H1 (cell line): ENCODE measurements around the gene PLA2G15. TPM values are rescaled to one million over a fixed set of nuclear protein-coding genes. Genes with fewer than 3 reads are reported as not detected.

Experiments used
- CTCF ChIA-PET: fragments of 300-600 bp; sonication (Branson Sonifier 250); formaldehyde crosslinking; loops from one replicate; lab custom pipeline; 2021; ENCODE audit not compliant: partially characterized antibody; lab: Charles Lee
- POLR2A ChIA-PET: fragments of 300-600 bp; sonication (Branson Sonifier 250); formaldehyde crosslinking; loops from one replicate; lab custom pipeline; 2021; ENCODE audit warnings: inconsistent platforms; ENCODE audit not compliant: partially characterized antibody; lab: Charles Lee
- DNase-seq, 2 experiments: peaks; one replicate each; pipeline versions ENCODE4 v3.0.0 to v3.0.0-alpha.2; 2010 to 2022; ENCODE audit warnings: low spot score in 2 of 2, low read depth in 1 of 2, mixed read lengths in 1 of 2
- FAIRE-seq: peaks from 2 replicates; lab custom pipeline; 2011; peaks lifted over from hg19 to GRCh38; lab: Jason Lieb, UNC
- H2AFZ ChIP-seq: 2 replicates; pipeline ENCODE4 v1.8.1; 2012; ENCODE audit warnings: low read length, inconsistent platforms
- H2AK5ac ChIP-seq: 2 replicates; pipeline ENCODE4 v1.6.1; 2013; ENCODE audit warnings: low read depth, low read length
- H2BK120ac ChIP-seq: replicated peaks from 2 replicates; pipeline ENCODE3; 2013; ENCODE audit warnings: low read depth, low read length, inconsistent platforms
- H2BK12ac ChIP-seq: 2 replicates; pipeline ENCODE4 v1.6.1; 2013; ENCODE audit warnings: low read depth, low read length
- H2BK15ac ChIP-seq: 2 replicates; pipeline ENCODE4 v1.6.1; 2013; ENCODE audit warnings: low read length
- H2BK20ac ChIP-seq: 2 replicates; pipeline ENCODE4 v1.6.1; 2013; ENCODE audit warnings: low read length
- H2BK5ac ChIP-seq: 2 replicates; pipeline ENCODE4 v1.6.1; 2013; ENCODE audit warnings: low read depth, low read length
- H3K14ac ChIP-seq: 2 replicates; pipeline ENCODE4 v1.6.1; 2013; ENCODE audit warnings: inconsistent platforms; ENCODE audit not compliant: insufficient read length
- H3K18ac ChIP-seq: 2 replicates; pipeline ENCODE4 v1.6.1; 2013; ENCODE audit warnings: low read length; ENCODE audit errors: extremely low read depth
- H3K23ac ChIP-seq: 2 replicates; pipeline ENCODE4 v1.6.1; 2013; ENCODE audit warnings: inconsistent platforms; ENCODE audit not compliant: insufficient read length
- H3K23me2 ChIP-seq: 2 replicates; pipeline ENCODE4 v1.6.1; 2013; ENCODE audit warnings: low read depth, low read length
- H3K27ac ChIP-seq: 2 replicates; pipeline ENCODE4 v1.6.1; 2011; ENCODE audit warnings: low read depth, low read length, inconsistent platforms
- H3K27me3 ChIP-seq, 4 experiments: replicated peaks in 1 of 4; 1 replicate in 1 of 4; 2 replicates in 3 of 4; pipeline versions ENCODE4 v1.6.1 to v1.8.1; 2011 to 2013; ENCODE audit warnings: low read length in 3 of 4, mild to moderate bottlenecking in 3 of 4, inconsistent platforms in 2 of 4, mixed read lengths in 2 of 4, moderate library complexity in 1 of 4; ENCODE audit not compliant: control insufficient read depth in 3 of 4, insufficient read depth in 3 of 4; ENCODE audit errors: extremely low read depth in 1 of 4
- H3K36me3 ChIP-seq, 4 experiments: 2 replicates each; pipeline versions ENCODE4 v1.6.1 to v1.8.1; 2011 to 2013; ENCODE audit warnings: mild to moderate bottlenecking in 4 of 4, low read length in 3 of 4, moderate library complexity in 2 of 4, control low read depth in 1 of 4, inconsistent platforms in 1 of 4; ENCODE audit not compliant: insufficient read depth in 4 of 4, control insufficient read depth in 2 of 4
- H3K4ac ChIP-seq: replicated peaks from 2 replicates; pipeline ENCODE3; 2013; ENCODE audit warnings: low read length, low read depth, mixed read lengths, inconsistent platforms; ENCODE audit not compliant: insufficient read length
- H3K4me1 ChIP-seq, 4 experiments: replicated peaks in 1 of 4; 1 replicate in 1 of 4; 2 replicates in 3 of 4; pipeline versions ENCODE4 v1.6.1 to v1.8.1; 2011 to 2013; ENCODE audit warnings: low read length in 3 of 4, inconsistent platforms in 2 of 4, mixed read lengths in 1 of 4; ENCODE audit not compliant: insufficient read depth in 4 of 4, control insufficient read depth in 3 of 4
- H3K4me2 ChIP-seq, 2 experiments: 2 replicates each; pipeline versions ENCODE4 v1.6.1 to v1.8.1; 2011 to 2013; ENCODE audit warnings: low read depth in 2 of 2, low read length in 2 of 2, control low read depth in 1 of 2, inconsistent platforms in 1 of 2, mild to moderate bottlenecking in 1 of 2; ENCODE audit not compliant: insufficient read depth in 1 of 2
- H3K4me3 ChIP-seq, 4 experiments: fragments of 200-600, 300-600 bp in 1 of 4; sonication (generic), shearing (Covaris generic), sonication (Bioruptor Twin) in 1 of 4; 2 replicates each; pipeline versions ENCODE4 v1.5.1 to v1.8.1; 2011 to 2016; ENCODE audit warnings: low read length in 4 of 4, low read depth in 3 of 4, control low read depth in 2 of 4, inconsistent platforms in 2 of 4, mild to moderate bottlenecking in 2 of 4, mixed read lengths in 1 of 4, moderate library complexity in 1 of 4; ENCODE audit not compliant: insufficient read depth in 2 of 4; ENCODE audit errors: extremely low read depth in 1 of 4
- H3K56ac ChIP-seq: replicated peaks from 2 replicates; pipeline ENCODE3; 2013; ENCODE audit warnings: low read depth, mild to moderate bottlenecking, mixed read lengths, low read length, inconsistent platforms; ENCODE audit not compliant: insufficient read length
- H3K79me1 ChIP-seq: 2 replicates; pipeline ENCODE4 v1.6.1; 2013; ENCODE audit warnings: low read depth, low read length, control low read depth
- H3K79me2 ChIP-seq, 2 experiments: 2 replicates each; pipeline versions ENCODE4 v1.6.1 to v1.8.1; 2012 to 2013; ENCODE audit warnings: low read length in 2 of 2, mild to moderate bottlenecking in 2 of 2, inconsistent platforms in 1 of 2; ENCODE audit not compliant: insufficient read depth in 2 of 2, control insufficient read depth in 1 of 2
- H3K9ac ChIP-seq, 4 experiments: replicated peaks in 1 of 4; 1 replicate in 1 of 4; 2 replicates in 3 of 4; pipeline versions ENCODE4 v1.6.1 to v1.8.1; 2011 to 2013; ENCODE audit warnings: low read depth in 3 of 4, low read length in 3 of 4, control low read depth in 2 of 4, mild to moderate bottlenecking in 2 of 4, moderate library complexity in 2 of 4, inconsistent platforms in 1 of 4; ENCODE audit errors: extremely low read depth in 1 of 4
- H3K9me3 ChIP-seq, 2 experiments: 2 replicates each; pipeline versions ENCODE4 v1.6.1 to v1.8.1; 2012 to 2013; ENCODE audit warnings: mild to moderate bottlenecking in 2 of 2, moderate library complexity in 2 of 2, control low read depth in 1 of 2, inconsistent platforms in 1 of 2, low read depth in 1 of 2, low read length in 1 of 2, mixed read lengths in 1 of 2; ENCODE audit not compliant: insufficient read depth in 2 of 2
- H4K20me1 ChIP-seq, 2 experiments: replicated peaks in 1 of 2; 2 replicates each; pipeline versions ENCODE3 to v1.8.1; 2011 to 2013; ENCODE audit warnings: inconsistent platforms in 2 of 2, low read length in 2 of 2, mild to moderate bottlenecking in 1 of 2; ENCODE audit not compliant: insufficient read depth in 2 of 2, control insufficient read depth in 1 of 2
- H4K5ac ChIP-seq: 2 replicates; pipeline ENCODE4 v1.6.1; 2013; ENCODE audit warnings: low read length, low read depth, mixed read lengths, inconsistent platforms; ENCODE audit not compliant: insufficient read length
- H4K8ac ChIP-seq: 2 replicates; pipeline ENCODE4 v1.8.0; 2013; ENCODE audit warnings: mild to moderate bottlenecking, moderate library complexity, low read length, inconsistent platforms; ENCODE audit not compliant: insufficient read depth; ENCODE audit errors: extremely low read depth
- H4K91ac ChIP-seq: replicated peaks from 2 replicates; pipeline ENCODE3; 2013; ENCODE audit warnings: low read length, mixed read lengths, inconsistent platforms; ENCODE audit not compliant: insufficient read length
- CEBPB ChIP-seq: IDR thresholded peaks from 2 replicates; pipeline ENCODE4 v1.6.1; 2012; ENCODE audit warnings: low read depth, low read length
- GTF2F1 ChIP-seq: IDR thresholded peaks from 2 replicates; pipeline ENCODE4 v1.6.1; 2012; ENCODE audit warnings: low read depth, low read length, improper control_type of control experiment, borderline replicate concordance
- KDM1A ChIP-seq: fragments of 200-600, 300-600 bp; sonication (generic); IDR thresholded peaks from 2 replicates; pipeline ENCODE4 v1.7.1; 2016; ENCODE audit warnings: mild to moderate bottlenecking, low read length, borderline replicate concordance
- MAFK ChIP-seq: IDR thresholded peaks from 2 replicates; pipeline ENCODE4 v1.6.1; 2012; ENCODE audit warnings: low read depth, mild to moderate bottlenecking, improper control_type of control experiment, low read length
- WGBS, 2 experiments: shearing (Covaris generic) in 1 of 2; methylation state at CpG; one replicate each; pipeline versions ENCODE4 v1.1.6 to v1.1.7; 2013 to 2015; ENCODE audit warnings: low lambda C conversion rate in 2 of 2, mixed read lengths in 2 of 2, inconsistent platforms in 1 of 2, low coverage in 1 of 2, missing lambda C conversion rate in 1 of 2; ENCODE audit not compliant: insufficient replicate concordance in 2 of 2, insufficient coverage in 1 of 2, insufficient read length in 1 of 2; ENCODE audit errors: extremely low coverage in 1 of 2, missing lambda C conversion rate in 1 of 2; 5-methylcytosine and 5-hydroxymethylcytosine counted together
- polyA plus RNA-seq, 7 experiments: library from polyadenylated mRNA; depleted of rRNA in 3 of 7; stranded (reverse) in 5 of 7; unstranded in 2 of 7; fragments of >200 nt in 5 of 7; fragments of 200-250 nt in 2 of 7; gene quantifications; 1 replicate in 5 of 7; 2 replicates in 1 of 7; 4 replicates in 1 of 7; pipeline versions ENCODE4 v1.2.1 to v1.2.3, GENCODE V29; 2011 to 2013; ENCODE audit warnings: missing spikeins in 2 of 7, mixed read lengths in 2 of 7
- total RNA-seq: library from RNA; stranded (reverse); fragmentation: NEBNext Ultra II Directional; extraction: Animal tissue kit (Norgen Biotek cat#: 25700); gene quantifications from 2 replicates; pipeline ENCODE4 v1.2.1, GENCODE V29; 2021

The PLA2G15 gene
- total and polyA plus RNA-seq, 2 of the 8 experiments (the other 6 are each of a cell fraction or from before 2014, with no cell fraction given): 11.2 to 12.0 TPM

- Histone ChIP-seq H4K20me1 (no peaks in the 10 kb centered on the region), H3K9ac (no peak overlapping the region), H4K8ac (no peak overlapping the region), H3K79me2 (peaks cover 0 to 30% of the 10 kb centered on the region in 2 experiments; a peak in 3 of 4 replicates), H3K79me1 (peaks cover 12% of the 10 kb centered on the region), H3K56ac (no peak overlapping the region), H3K23me2 (peaks cover 6% of the 10 kb centered on the region; the same call in 1 of the 2 replicates), H3K27ac (no peak overlapping the region), H3K4me3 (no peak overlapping the region), H2AK5ac (no peak overlapping the region; the same call in 1 of the 2 replicates), H3K14ac (no peak overlapping the region), H3K27me3 (peaks cover 0 to 4% (median under 1%) of the 10 kb centered on the region in 4 experiments; a peak in 3 of 7 replicates), H3K9me3 (no peaks in the 10 kb centered on the region), H4K5ac (no peak overlapping the region), H2BK15ac (no peak overlapping the region), H4K91ac (no peak overlapping the region), H3K23ac (no peak overlapping the region), H3K36me3 (peaks cover 0 to 2% (median 0%) of the 10 kb centered on the region in 4 experiments; a peak in 2 of 8 replicates), H2BK20ac (no peak overlapping the region), H3K18ac (no peak overlapping the region), H3K4me2 (no peak overlapping the region), H3K4me1 (peaks cover 0 to 3% (median 2%) of the 10 kb centered on the region in 4 experiments; a peak in 4 of 7 replicates), H3K4ac (no peak overlapping the region), H2AFZ (no peak overlapping the region), H2BK5ac (no peak overlapping the region), H2BK120ac (no peak overlapping the region), H2BK12ac (peak overlapping the region; percentile 39; the same call in 1 of the 2 replicates)
- ChIA-PET CTCF (interaction anchor here (1.1 to 8.5 kb wide), 4 partner anchors 9 to 169 kb away, joined by 4 to 63 read pairs (median 8); no protein-coding TSS in a partner anchor), POLR2A (interaction anchor here (1.1 to 2.6 kb wide), 3 partner anchors 20 to 41 kb away, joined by 3 to 11 read pairs (median 9); partner anchors contain the start of genes PRMT7 and SLC7A6OS)
- FAIRE-seq (no peak), DNase-seq (no peak)
- WGBS, 2 experiments: 90% methylated on average over 4 of the region's 4 CpGs; no CpG with 5 or more reads in 1 of the 2 experiments
- TF ChIP-seq MAFK: no peak
- no peak for TF ChIP-seq CEBPB
- peak; percentile 34; the same call in 1 of the 2 replicates for TF ChIP-seq KDM1A
- TF ChIP-seq GTF2F1: no peak
Measured at GRCh38 chr16:68269793-68270192, 24.6 kb downstream of the PLA2G15 start.
